GM19467 (cell line): ENCODE measurements around the gene DUS3L.
"Not testable (repeated sequence)": the region's sequence is repeated elsewhere in the genome, so short reads cannot be mapped to it uniquely, and the experiment has no call there.

Experiments
- ATAC-seq: cut with Tn5 transposase; IDR thresholded peaks from one replicate; pipeline ENCODE4 v1.9.1; 2021; ENCODE audit warnings: mild to moderate bottlenecking, moderate library complexity; ENCODE audit not compliant: unreplicated experiment

The DUS3L gene

DNA sequence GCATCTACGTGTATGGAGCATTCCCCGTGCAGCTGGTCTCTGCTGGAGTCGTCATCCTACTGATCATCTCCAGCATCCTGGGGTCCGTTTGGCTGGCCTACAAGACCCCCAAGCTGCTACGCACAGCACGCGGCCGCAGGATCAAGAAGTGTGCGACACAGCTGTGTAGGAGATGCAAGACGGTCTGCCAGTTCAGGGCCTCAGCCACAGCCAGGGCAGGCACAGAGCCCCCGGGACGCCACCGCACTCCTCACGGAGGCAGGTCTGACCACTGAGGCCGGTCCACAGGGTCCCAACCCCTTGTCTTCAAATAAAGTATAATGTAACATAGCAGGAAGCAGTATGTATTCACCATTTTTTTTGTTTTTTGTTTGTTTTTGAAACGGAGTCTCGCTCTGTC lies 12.6 kb downstream of the DUS3L start:
- ATAC-seq: no peak

- no peak for ATAC-seq
Observed at GRCh38 chr19:5775668-5776309, 15.2 kb downstream of the DUS3L start.

GRCh38 chr19:5774921-5775320 lies 16.0 kb downstream of the DUS3L start:
- no peak for ATAC-seq

DNA sequence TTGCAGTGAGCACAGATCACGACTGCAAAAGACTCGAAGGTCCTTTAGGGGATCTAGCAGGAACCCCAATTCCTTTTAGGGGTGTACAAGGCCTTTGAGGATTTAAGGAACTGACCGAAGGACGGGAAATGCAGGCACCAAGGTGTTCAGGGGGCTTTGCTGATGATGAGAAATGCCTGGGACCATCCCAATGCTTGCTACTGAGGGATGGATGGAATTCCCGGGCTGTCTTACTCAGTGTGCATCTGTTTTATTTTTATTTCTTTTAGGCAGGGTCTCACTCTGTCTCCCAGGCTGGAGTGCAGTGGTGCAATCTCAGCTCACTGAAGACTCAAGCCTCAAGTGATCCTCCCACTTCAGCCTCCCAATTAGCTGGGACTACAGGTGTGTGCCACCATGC lies 17.7 kb downstream of the DUS3L start:
- ATAC-seq: no peak

- ATAC-seq: no peak
Observed at GRCh38 chr19:5772416-5772815, 18.5 kb downstream of the DUS3L start.

DNA sequence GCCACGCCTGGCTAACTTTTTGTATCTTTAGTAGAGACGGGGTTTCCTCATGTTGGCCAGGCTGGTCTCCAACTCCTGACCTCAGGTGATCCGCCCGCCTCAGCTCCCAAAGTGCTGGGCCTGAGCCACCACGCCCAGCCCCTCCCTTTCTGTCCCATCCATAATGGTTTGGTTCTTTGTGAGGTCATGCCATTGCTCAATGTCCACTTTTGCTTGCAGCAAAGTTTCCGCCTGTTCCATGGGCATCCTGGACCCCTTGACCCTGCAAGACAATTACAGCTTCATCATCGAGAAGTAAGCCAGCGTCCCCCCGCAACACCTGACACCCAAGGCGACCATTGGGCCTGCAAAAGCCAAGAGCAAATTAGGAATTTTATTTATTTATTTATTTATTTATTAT lies 23.0 kb downstream of the DUS3L start:
- ATAC-seq: no peak

- ATAC-seq: no peak
Observed at GRCh38 chr19:5765220-5765619, 25.7 kb downstream of the DUS3L start.

- ATAC-seq: no peak
Observed at GRCh38 chr19:5762608-5763217, 28.2 kb downstream of the DUS3L start.

GRCh38 chr19:5753743-5754142 lies 37.2 kb downstream of the DUS3L start:
- no peak for ATAC-seq

- no peak for ATAC-seq
Observed at GRCh38 chr19:5751709-5752108, 39.3 kb downstream of the DUS3L start.

DNA sequence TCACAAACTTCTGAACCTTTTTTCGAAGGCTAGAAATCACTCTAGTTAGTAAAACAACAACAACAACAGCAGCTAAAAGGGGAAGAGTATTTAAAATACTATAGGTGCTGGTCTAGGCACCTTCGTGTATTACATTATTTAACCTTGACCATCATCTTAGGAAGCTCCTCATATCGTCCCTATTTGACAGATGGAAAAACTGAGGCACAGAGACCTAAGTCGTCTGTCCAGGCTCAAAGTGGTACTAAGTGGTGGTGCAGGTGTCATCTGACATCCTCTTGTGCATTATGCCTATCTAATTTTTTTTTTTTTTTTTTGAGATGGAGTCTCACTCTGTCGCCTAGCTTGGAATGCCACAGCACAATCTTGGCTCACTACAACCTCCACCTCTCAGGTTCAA lies 41.5 kb downstream of the DUS3L start:
- no peak for ATAC-seq

GRCh38 chr19:5748920-5749319 lies 42.0 kb downstream of the DUS3L start:
- ATAC-seq: not testable (repeated sequence)

GRCh38 chr19:5744999-5745398 lies 46.0 kb downstream of the DUS3L start:
- not testable (repeated sequence) for ATAC-seq

DNA sequence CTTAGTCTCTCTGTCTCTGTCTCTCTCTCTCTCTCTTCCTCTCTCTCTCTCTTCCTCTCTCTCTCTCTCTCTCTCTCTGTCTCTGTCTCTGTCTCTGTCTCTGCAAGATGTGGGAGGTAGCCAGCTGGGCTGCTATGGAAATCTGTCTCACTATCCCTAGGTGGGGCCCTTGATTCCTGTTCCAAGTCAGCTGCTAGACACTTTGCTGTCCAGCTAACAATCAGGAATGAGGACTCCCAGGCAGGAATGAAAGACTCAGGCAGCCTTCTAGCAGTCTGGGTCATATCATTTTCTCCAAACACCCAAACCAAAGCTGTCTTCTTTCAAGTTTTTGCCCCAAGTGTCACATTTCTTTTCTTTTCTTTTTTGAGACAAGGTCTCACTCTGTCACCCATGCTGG lies 47.3 kb downstream of the DUS3L start:
- no peak for ATAC-seq

GRCh38 chr19:5742051-5742450 lies 48.9 kb downstream of the DUS3L start:
- ATAC-seq: no peak

DNA sequence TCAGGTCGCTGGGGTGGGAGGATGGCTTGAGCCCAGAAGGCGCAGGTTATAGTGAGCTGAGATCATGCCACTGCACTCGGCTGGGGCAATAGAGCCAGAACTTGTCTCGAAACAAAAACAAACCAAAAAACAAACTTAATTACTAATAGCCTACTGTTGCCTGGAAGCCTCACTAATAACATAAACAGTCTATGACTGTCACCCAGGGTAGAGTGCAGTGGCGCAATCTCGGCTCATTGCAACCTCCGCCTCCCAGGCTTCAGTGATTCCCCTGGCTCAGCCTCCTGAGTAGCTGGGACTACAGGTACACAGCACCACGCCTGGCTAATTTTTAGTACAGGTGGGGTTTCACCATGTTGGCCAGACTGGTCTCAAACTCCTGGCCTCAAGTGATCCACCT lies 52.5 kb downstream of the DUS3L start:
- ATAC-seq: no peak
